Measurements from ENCODE around the gene ZNF148.
"Not testable (repeated sequence)": the region's sequence is repeated elsewhere in the genome, so short reads cannot be mapped to it uniquely, and the experiment has no call there.

ZNF148 gene

GRCh38 chr3:125374996-125375941 lies at the start of gene ZNF148:
Gene ZNF148, minus strand, starts transcription at chr3:125375325. Its CDS starts 61,685 bp downstream, at chr3:125313640.
- peak; percentile 74 to 87 (median 83) for DNase-seq

GRCh38 chr3:125418306-125418705 lies 43.2 kb upstream of the ZNF148 start:
- DNase-seq, result no peak

- DNase-seq, result no peak
Measured at GRCh38 chr3:125416235-125416634, 41.1 kb upstream of the ZNF148 start.

- DNase-seq, result no peak
Measured at GRCh38 chr3:125414669-125415068, 39.5 kb upstream of the ZNF148 start.

GRCh38 chr3:125410922-125411321 lies 35.8 kb upstream of the ZNF148 start:
- DNase-seq, result no peak

GRCh38 chr3:125406070-125406469 lies 30.9 kb upstream of the ZNF148 start:
- no peak for DNase-seq

GRCh38 chr3:125405515-125405914 lies 30.4 kb upstream of the ZNF148 start:
- not testable (repeated sequence) for DNase-seq

GRCh38 chr3:125403789-125404188 lies 28.7 kb upstream of the ZNF148 start:
- no peak for DNase-seq

- DNase-seq, result no peak
Measured at GRCh38 chr3:125402639-125403038, 27.5 kb upstream of the ZNF148 start.

- no peak for DNase-seq
Measured at GRCh38 chr3:125401402-125401801, 26.3 kb upstream of the ZNF148 start.

- DNase-seq, result no peak
Measured at GRCh38 chr3:125398952-125399351, 23.8 kb upstream of the ZNF148 start.

- no peak for DNase-seq
Measured at GRCh38 chr3:125395091-125395490, 20.0 kb upstream of the ZNF148 start.

- DNase-seq, result no peak
Measured at GRCh38 chr3:125394406-125394805, 19.3 kb upstream of the ZNF148 start.

- no peak for DNase-seq
Measured at GRCh38 chr3:125389282-125389681, 14.2 kb upstream of the ZNF148 start.

GRCh38 chr3:125388369-125388768 lies 13.2 kb upstream of the ZNF148 start:
- DNase-seq, result not testable (repeated sequence)

GRCh38 chr3:125386811-125387210 lies 11.7 kb upstream of the ZNF148 start:
- DNase-seq, result no peak

- DNase-seq, result no peak
Measured at GRCh38 chr3:125383744-125384143, 8.6 kb upstream of the ZNF148 start.

- DNase-seq, result no peak
Measured at GRCh38 chr3:125382298-125382697, 7.2 kb upstream of the ZNF148 start.

- DNase-seq, result no peak
Measured at GRCh38 chr3:125381743-125382142, 6.6 kb upstream of the ZNF148 start.

GRCh38 chr3:125381314-125381713 lies 6.2 kb upstream of the ZNF148 start:
- DNase-seq, result no peak

- DNase-seq, result no peak
Measured at GRCh38 chr3:125379483-125379882, 4.4 kb upstream of the ZNF148 start.

- DNase-seq, result no peak
Measured at GRCh38 chr3:125378762-125379161, 3.6 kb upstream of the ZNF148 start.

- DNase-seq, result no peak
Measured at GRCh38 chr3:125375950-125376679, 990 bp upstream of the ZNF148 start.

- DNase-seq, result peak in 2 of 4 experiments; percentile 31 to 51
Measured at GRCh38 chr3:125374501-125374995, 577 bp downstream of the ZNF148 start.

Data from activated naive CD4-positive, alpha-beta T cell (primary cell).